Fibroblast of upper back skin (primary cell): ENCODE results near the gene CCNL1.

Experiments
- DNase-seq: peaks from one replicate; pipeline ENCODE4 v3.0.0-alpha.2; 2013

CCNL1 gene

GRCh38 chr3:157102098-157102497 is 57.8 kb downstream of the CCNL1 start:
- DNase-seq = no peak

DNA sequence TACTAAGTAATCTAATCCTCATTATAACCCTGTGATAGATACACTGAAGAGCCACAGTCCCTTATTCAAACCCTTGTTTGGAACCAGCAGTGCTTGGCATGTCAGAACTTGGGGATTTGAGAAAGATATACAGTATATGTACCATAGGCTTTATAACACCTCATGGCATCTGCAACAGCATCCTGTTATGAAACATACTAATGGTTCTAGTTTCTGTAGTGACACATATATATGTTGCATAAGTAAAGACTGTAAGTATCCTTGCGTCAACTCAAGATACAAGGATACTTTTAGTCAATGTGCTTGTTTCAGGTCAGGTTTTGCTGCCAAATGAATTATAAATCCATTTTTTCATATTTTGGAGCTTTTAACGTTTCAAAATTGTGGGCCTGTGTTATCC is 58.5 kb downstream of the CCNL1 start:
- DNase-seq = no peak

DNA sequence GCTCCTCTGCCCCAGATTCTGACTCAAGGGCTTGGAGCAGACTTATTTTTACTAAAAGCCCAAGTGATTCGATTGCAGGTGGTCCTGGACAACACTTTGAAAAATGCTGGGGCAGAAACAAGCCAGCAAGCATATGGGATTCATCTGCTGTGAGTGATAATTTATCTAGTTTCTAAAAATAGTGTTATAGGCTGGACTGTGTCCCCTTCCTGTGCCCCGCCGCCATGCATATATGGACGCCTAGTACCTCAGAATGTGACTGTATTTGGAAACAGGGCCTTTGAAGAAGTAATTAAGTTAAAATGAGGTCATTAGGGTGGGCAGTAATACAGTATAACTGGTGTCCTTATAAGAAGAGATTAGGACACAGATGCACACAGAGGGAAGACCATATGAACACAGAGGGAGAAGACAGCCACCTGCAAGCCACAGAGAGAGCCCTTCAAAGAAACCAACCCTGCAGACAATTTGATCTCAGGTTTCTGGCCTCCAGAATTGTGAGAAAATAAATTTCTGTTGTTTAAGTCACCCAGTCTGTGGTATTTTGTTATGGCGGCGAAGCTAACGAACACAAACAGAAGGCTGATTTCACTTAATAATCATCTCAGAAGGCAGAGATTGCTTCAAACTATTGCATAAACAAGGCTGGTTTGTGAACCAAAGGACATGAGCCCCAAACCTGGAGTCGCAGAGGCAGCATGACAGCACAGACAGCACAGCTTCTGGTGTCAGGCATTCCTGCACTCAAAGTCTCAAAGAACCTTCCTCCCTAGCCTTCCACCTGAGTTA is 59.1 kb downstream of the CCNL1 start:
- DNase-seq = no peak

- no peak for DNase-seq
Measured at GRCh38 chr3:157100096-157100477, 59.9 kb downstream of the CCNL1 start.

DNA sequence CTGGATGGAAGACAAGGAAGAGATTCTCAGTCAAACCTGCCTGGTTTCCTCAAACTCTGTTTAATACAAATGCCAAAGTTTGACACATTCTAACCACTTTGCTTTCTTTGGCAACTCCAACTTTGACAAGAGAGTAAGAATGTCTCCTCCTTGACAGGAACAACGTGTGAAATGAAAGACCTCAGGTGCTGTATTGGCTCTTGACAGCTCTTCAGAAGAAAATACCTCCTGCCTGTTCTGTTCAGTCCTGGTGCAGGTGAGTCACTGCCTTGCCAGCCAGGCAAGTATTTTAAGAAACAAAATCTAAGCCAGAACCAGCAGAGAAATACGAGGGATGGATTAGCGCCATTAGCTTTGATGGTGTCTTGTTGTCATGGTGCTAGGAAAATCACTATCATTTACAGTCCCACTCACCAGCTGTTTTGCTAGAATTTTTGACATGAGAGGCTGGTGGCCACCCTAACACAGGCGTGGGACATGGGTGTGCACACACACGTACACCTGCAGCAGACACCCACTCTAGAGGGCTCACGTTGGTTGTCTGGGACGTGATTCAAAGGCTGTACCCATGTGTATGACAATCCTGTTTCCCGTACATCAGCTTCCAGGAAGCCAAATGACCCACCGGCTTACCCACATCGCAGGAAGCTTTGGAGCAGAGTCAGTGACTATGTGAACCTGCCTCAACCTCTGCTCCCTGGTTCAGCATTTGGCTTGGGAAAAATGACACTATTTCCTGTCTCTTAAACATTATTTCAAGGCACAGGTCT is 60.4 kb downstream of the CCNL1 start:
- no peak for DNase-seq

DNA sequence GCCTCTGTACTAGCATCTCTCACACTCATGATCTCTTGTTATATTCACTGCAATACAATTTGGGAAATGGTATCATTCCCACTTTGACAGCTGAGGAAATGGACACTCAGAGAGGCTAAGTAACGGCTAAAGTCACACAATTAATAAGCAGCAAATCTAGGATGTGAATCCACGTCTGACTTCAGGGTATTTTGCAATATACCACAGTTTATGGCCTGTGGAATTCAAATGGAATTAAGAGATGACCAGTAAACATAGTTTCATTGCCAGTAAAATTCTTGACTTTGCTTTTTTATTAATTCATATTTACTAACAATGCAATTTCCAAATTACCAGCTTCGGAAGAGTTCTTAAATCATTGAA is 61.1 kb downstream of the CCNL1 start:
- peak; percentile 45 for DNase-seq

DNA sequence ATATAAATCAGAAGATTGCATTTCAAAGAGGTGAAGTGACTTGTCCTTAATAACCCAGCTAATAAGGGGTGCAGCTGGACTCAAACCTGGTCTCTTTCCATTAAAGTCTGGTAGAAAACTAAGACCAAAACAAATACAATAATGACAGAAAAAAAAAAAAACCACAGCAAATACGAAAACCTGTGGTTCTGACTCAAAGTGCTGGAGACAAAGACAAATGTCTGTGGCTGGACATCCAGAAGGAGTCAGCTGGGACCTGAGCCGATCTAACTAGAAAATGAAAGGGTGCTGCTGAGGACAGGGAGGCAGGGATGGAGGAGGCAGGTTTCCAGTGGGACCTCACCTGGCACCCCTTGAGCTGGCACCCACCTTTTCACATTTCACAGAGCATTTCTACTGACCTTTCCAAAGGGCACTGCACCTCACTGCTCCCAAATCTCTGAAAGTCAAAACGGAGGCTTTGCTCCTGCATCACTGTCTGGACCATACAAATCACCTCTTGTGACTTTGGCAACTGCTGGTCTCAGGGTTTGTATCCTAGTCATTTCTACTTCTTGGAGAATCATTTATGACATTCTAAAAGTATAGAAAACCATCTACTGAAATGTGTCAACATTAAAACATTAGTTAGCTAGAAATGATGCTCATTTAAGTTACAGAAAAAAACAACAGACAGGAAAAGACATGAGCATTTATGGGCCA is 61.7 kb downstream of the CCNL1 start:
- DNase-seq = no peak
